GM18508 (cell line): ENCODE results near the gene ENTR1.
"Not testable (repeated sequence)": the region's sequence is repeated elsewhere in the genome, so short reads cannot be mapped to it uniquely, and the experiment has no call there.

Source experiments
- ATAC-seq: cut with Tn5 transposase; IDR thresholded peaks from one replicate; pipeline ENCODE4 v1.9.1; 2021; ENCODE audit warnings: moderate number of reproducible peaks; ENCODE audit not compliant: insufficient read depth, unreplicated experiment

ENTR1 gene

DNA sequence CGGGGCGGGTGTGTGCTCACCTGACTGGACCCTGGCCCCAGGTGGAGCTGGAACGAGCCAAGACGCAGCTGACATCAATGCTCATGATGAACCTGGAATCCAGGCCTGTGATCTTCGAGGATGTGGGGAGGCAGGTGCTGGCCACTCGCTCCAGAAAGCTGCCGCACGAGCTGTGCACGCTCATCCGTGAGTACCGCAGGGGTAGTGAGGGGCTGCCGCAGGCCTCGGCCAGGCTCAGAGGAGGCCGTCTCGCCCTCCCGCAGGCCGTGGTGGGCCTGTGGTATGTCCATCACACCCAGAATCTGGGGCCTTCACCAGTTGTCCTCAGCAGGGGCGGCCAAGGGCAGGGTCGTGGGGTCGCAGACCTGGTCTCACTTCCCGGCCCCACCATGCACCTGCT is 11.4 kb upstream of the ENTR1 start:
- ATAC-seq: no peak

DNA sequence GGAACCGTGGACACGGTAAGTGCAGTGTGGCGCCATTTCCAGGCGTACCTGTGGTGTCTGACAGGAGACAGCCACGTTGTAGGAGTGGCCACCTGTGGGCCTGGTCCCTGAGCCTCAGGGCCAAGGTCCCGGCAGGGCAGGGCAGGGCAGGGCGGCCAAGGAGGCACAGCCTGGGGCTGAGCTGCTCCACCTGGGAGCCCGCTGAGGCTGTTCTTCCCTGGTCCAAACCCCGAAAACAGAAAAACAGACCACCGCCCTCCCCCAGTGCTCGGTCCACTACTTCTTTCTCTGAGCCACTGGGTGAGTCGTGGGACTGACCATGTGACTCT is 8.6 kb upstream of the ENTR1 start:
- ATAC-seq: no peak

DNA sequence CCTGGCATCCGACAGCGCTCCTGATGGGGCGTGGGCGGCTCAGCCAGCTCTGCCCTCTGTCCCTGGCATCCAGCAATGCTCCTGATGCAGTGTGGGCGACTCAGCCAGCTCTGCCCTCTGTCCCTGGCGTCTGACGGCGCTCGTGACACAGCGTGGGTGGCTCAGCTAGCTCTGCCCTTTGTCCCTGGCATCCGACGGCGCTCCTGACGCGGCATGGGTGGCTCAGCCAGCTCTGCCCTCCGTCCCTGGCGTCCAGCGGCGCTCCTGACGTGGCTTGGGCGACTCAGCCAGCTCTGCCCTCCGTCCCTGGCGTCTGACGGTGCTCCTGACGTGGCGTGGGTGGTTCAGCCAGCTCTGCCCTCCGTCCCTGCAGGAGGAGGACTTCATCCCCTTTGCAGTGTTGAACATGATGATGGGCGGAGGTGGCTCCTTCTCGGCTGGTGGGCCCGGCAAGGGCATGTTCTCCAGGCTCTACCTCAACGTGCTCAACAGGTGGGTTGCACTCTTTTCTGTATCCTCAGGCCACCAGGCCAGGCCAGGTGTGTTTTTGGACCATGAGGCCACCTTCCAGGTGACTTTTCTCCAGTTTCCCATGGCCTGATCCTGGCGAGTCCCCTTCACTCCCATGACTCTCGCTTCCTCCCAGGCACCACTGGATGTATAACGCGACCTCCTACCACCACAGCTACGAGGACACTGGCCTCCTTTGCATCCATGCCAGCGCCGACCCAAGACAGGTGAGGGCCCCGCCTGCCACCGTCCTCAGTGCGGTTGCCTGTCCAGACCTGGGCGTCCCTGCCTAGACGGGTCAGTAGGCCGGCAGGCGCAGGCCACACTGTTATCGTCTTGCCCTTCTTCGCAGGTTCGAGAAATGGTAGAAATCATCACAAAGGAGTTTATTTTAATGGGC is 8.0 kb upstream of the ENTR1 start:
- ATAC-seq: no peak

DNA sequence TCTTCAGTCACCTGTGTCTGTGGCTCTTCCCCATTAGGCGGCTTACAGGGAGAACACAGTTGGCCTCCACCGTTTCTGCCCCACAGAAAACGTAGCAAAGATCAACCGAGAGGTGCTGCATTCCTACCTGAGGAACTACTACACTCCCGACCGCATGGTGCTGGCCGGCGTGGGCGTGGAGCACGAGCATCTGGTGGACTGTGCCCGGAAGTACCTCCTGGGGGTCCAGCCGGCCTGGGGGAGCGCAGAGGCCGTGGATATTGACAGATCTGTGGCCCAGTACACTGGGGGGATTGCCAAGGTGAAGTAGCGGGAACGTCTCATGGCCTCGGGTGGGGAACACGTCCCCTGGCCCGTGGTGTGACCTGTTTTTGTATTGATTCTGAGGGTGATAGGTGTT is 6.5 kb upstream of the ENTR1 start:
- no peak for ATAC-seq

DNA sequence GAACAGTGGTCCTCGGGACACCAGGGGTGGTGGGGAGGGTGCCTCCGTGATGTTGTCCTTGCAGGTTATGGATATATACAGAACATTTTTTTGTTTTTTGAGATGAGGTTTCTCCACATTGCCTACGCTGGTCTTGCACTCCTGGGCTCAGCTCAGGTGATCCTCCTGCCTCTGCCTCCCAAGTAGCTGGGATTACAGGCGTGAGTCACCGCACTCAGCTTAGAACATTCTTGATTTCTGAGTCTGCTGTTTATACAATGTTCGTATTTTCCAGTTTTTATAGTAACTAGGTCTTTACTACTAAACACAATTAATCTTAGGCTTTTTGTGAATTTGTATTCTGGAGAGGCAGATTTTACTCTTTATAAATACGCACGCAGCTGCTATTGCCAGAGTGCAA is 6.0 kb upstream of the ENTR1 start:
- no peak for ATAC-seq

DNA sequence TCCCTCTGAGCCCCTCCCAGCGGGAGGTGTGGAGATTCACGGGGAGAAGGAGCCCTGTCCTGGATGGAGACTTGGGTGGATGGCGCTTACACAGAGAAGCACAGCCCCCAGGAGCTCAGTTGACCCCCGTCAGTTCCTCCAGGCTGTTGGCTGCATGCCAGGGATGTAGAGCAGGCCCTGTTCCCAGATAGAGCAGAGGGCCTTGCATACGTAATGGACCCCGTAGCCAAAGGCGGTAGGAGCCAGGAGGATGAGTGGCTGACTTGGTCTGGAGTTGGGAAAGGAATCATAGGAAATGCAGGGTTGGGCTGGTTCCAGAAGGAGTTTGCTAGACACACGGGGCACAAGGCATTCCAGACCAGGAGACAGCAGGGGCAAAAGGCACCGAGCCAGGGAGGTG is 2.5 kb upstream of the ENTR1 start:
- no peak for ATAC-seq

DNA sequence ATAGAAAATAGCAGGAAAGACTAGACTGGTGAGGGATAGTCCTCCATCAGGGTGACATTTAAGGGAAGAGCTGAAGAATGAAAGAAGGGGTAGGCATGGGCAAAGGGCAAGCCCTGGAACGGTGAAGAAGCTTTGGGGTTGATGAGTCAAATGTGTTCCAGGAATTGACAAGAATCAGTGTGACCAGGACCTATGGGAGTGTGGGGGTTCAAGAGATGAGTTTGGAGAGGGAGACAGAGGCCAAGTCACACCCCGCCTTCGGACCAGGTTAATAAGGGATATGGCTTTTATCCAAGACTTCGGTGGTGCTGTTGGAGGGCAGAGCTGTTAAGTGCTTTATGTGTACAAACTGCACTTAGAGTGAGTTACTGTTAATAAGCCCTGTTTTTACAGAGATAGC is 964 bp upstream of the ENTR1 start:
- ATAC-seq: no peak

DNA sequence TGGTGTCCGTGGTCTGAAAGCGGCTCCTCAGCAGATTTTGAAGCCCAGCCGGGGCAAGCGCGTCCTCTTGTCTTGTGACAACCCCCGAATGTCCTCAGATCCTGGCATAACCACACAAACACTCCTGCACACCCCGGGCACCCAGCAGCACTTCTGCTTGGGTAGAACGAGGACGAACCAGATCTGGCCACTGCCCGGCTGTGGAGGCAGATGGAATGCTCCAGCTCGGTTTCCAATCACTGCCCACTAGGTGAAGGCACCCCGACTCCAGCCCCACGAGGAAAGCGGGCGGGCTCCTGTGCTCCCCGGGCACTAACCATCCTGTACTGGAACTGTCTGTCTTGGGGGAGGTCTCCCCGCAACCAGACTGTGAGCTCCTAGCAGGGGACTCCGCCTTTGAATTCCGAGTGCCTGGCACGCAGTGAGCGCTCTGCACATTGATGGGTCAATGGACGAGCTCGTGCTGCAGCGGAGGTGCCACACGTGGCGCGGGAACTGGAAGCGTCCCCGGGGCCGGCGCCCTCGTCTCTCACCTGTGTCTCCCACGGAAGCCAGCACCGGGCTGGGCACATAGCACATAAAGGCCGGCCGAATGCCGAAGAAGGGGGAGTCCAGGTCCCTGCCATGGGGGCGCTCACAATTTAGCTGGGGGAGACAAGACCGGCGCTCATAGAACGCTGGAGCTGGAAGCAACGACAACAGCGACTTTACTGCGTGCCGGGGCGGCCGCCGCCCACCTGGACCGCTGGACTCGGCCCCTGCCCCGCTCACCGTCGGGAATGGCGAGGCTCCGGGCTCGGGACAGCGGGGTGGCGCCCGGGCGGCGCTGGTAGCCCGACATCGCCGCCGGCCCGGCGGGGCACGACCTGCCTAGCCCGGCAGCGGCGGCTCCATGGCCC is 608 bp downstream of the ENTR1 start:
- no peak for ATAC-seq

DNA sequence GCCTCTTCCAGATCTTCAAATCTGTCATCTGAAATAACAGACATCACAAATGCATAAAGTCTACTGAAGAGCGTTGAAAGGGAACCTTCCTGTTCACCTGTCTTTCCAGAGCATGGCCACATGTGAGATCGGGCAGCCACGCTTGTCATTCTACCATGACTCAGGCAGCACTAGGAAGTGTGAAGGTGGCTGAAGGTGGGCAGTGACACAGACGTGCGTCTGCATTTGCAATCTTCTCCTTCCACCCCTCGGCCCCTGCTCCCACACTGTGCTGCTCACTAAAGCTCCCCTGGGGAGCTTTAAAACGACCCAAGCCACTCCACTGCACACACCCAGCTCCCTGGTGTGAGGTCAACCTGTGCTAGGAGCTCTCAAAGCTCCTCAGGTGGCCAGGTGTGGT is 2.5 kb downstream of the ENTR1 start:
- ATAC-seq: no peak

DNA sequence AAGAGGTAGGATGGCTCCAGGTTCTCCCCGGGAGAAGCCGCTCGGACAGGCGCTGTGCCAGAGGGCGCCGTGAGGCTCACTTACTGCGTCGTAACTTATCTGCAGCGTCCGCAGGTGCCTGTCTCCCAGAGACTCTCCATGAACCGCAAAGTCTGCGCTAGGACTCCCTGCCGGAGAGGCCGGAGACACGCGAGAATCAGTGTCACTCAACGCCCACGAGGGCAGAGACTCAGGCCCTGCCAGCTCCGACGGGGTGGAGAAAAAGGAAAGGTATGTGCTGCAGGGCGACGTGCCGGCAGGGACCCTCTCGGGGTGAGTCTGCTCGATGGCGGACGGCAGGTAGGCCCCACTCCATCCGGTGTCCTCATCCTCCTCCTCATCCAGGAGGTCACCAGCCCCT is 3.4 kb downstream of the ENTR1 start:
- ATAC-seq: not testable (repeated sequence)

DNA sequence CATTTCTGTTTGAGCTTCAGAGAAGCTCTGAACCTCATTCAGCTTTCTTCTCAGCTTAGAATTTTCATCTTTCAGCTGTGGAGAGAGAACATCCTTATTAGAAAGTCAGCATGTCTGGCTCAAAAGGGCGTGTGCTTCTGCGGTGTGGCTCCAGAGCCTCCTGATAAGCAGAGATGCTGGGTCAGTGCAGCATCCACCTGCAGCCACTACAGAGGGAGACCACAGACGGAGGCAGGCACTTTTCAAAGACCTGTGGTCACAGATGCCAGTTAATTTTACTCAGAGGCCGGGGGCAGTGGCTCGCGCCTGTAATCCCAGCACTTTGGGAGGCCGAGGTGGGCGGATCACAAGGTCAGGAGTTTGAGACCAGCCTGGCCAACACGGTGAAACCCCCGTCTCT is 4.5 kb downstream of the ENTR1 start:
- not testable (repeated sequence) for ATAC-seq

DNA sequence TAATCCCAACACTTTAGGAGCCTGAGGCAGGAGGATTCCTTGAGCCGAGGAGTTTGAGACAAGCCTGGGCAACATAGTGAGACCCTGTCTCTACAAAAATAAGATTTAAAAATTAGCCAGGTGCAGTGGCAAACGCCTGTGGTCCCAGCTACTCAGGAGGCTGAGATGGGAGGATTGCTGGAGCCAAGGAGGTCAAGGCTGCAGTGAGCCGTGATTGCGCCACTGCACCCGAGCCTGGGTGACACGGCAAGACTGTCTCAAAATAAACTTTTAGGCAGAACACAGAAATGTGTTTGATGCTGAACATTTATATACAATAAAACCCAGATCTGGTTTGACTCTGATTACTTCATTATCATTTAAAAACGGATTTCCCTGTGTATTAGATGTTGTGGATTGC is 4.9 kb downstream of the ENTR1 start:
- ATAC-seq: no peak

DNA sequence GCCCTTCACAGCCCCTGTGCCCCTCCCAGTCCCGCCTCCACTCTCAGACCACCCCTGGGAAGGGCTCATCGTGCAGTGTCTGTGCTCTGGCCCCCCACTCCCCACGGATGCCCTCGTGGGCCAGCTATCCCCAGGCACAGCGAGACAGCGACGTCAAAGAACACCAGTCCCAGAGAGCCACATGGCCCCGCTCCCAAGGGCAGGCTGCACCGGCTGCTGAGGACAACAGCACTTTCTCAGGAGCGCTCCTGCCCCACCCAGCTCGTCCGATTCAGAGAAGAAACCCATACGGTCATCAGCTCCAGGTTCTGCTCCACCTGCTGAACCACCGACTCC is 5.6 kb downstream of the ENTR1 start:
- ATAC-seq: no peak

DNA sequence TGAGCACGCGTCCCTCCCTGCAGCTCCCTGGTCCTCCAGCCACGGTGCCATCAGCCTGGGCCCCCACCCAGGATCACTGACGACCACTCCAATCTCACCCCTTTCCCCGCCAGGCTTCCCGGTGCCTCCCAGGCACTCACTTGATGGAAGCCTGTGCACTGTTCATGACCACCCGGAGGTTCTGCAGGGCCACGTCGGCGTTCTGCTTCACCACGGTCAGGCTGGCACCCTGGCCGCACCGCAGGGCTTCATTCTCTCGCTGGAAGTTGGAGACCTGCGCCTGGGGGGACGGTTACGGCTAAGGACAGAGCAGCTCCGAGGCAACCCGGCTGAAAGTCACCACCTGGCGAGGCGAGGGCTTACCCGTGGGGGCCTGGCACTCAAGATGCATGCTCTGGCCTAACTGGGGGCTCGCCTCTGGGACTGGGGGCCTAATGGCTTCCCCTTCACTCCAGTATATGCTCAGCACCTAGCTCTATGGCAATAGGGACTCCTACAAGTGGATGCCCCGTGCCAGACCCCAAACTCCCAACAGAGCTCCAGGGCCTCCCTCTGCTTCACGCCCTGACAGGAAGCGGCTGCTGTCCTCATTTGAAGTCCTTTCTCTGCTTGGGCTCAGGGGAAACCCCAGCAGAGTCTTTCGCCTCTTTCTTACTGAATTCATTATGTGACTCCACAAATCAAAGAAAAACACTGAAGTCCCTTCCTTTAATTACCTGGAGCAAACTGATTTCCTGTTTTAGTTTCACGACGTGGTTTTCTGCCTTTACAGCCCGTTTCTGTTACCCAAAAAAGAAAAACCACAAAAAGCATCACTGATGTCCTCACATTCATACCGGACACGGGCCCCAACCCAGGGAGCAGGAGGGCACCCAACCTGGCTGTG is 6.3 kb downstream of the ENTR1 start:
- ATAC-seq: no peak

DNA sequence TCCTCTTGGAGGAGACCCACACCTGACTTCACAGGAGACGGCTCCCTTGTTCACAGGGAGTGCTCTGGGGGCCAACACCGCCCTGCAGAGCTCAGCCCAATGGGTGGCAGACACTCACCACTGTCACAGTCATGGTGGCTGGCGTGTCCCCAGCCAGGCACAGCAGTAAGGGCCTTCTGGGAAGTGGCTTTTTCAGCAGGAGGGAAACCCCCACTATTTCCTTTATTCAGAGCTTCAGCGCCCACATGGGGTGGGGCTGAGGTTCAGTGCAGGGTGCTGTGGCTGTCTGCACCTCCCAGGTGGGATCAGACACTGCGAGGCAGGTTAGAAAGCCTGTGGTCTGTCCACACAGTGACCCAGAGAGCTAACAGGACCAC is 6.9 kb downstream of the ENTR1 start:
- no peak for ATAC-seq

DNA sequence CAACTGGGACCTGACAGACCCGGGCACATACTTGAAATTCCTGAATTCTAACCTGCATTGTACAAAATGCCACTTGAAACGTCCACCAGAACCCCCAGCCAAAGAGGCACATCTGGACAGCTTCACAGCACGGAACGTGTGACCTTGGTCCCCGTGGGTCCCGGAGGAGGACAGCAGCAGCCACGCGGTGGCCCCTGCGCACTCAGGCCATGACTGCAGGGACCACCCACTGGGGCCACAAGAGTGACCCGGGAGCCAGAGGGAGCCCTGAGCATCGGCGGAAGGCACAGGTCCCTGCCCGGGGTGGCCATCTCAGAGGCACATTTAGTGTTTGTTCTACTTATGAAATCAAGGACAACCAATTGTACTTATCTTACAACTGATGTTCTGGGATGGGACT is 8.3 kb downstream of the ENTR1 start:
- ATAC-seq: no peak

DNA sequence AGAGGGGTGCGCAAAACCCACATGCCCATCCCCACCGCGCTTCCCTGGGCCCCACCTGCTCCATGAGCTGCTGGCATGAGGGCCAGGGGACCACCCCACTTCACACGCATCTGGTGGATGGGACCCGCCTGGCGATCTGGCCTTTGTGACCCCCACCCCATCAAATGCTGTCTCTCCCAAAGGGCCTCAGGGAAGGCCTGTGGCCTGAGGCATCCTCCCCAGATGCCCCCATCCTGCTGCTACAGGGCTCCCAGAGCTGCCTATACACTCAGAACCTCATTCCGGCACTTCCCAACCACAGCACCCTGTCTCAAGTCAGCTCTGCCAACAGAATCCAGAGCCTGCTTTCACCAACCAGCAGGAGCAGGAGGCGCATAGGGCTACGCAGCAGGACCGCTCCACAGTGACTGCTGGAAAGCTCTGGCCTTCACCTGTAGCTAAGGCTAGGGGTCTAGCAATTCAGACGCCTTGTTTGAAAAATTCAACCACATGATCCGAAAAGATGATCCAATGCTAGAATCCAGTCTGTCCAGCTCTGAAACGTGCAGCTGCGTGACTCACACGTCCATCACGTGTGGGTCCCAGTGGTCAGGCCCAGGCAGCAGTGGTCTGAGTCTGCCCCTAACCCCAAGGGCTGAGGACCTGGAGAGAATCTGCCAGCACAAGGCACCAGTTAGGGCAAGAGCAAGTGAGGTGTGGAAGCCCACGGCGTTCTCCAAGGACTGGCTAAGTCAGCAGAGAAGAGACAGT is 9.1 kb downstream of the ENTR1 start:
- no peak for ATAC-seq

DNA sequence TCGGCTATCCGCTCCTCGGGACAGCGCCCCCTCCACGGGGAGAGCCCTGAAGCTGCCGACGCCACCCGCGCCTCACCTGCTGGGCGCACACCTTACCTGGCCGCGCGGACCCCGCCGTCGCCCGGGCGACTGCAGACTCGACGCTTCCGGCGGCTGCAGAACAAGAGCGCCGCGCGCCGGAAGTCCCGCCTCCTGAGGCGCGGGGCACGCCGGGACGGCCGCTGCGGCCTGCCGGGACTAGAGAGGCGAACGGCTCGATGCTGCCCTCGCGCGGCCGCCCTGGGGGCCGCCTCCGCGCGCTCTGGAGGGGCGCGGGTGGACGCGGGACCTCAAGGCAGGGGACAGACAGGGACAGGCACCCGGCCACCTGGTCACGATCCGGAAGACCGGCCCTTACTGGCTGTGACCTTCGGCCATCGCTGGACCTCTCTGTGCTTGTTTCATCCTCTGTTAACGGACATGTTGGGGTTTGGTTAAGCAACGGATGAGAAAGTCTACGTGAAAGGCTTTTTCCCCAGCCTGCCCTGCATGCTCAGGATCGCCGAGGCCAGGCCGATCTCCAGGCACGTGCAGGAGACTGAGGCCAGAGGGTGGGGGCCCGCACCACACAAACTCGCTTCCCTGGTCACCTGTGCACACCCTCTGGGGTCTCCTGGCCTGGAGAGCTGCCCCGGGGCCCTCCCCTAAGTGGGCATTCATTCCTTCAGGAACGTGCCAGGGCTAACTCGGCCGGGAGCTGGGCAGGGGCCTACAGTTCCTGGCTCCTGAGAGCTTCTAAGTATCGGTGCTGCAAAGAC is 10.2 kb downstream of the ENTR1 start, which contains the start of gene SNAPC4:
SNAPC4 (minus strand) TSS at position 133 of the 797 bp plus-strand sequence. CDS start 1,742 bp downstream, outside the sequence.
- no peak for ATAC-seq
